Ovary (tissue), 3 donors: ENCODE results near the gene PDE1A.

Experiments used
- CTCF ChIP-seq, 3 donors: fragments of 450-650 bp in 2 of 3; fragments of 200-600 bp in 1 of 3; IDR thresholded peaks; one replicate each; pipeline versions ENCODE4 v1.5.1 to v1.8.0; 2016 to 2022; ENCODE audit warnings: antibody characterized with exemption in 3 of 3, mild to moderate bottlenecking in 1 of 3
- EP300 ChIP-seq: sonication (generic); formaldehyde crosslinking; IDR thresholded peaks from one replicate; pipeline ENCODE4 v1.6.1; 2017; ENCODE audit warnings: antibody characterized with exemption
- POLR2A ChIP-seq: fragments of 450-650 bp; IDR thresholded peaks from one replicate; pipeline ENCODE4 v1.6.1; 2017; ENCODE audit warnings: antibody characterized with exemption, mild to moderate bottlenecking, moderate library complexity
- donor health status: DM: no; HTN: no; CAD: no.

GRCh38 chr2:182167882-182168281, 259.0 kb downstream of the PDE1A start:
- TF ChIP-seq CTCF (IDR thresholded peaks at IDR 0.05) (no peak), POLR2A (no peak), EP300 (no peak)
